Naive thymus-derived CD4-positive, alpha-beta T cell (primary cell): ENCODE results near the gene DAP3. TPM values are rescaled to one million over a fixed set of nuclear protein-coding genes. Genes with fewer than 3 reads are reported as not detected.
"Not testable (repeated sequence)": the region's sequence is repeated elsewhere in the genome, so short reads cannot be mapped to it uniquely, and the experiment has no call there.

Source experiments
- ATAC-seq: fragments of 150-1000 bp; cut with Tn5 transposase; 2 replicates; pipeline ENCODE4 v1.10.0; 2021; ENCODE audit warnings: mild to moderate bottlenecking, moderate library complexity
- CTCF ChIA-PET: fragments of 350-600 bp; sonication (Branson Sonifier 250); formaldehyde crosslinking; loops from one replicate; lab custom pipeline; 2021; ENCODE audit warnings: antibody characterized with exemption; lab: Charles Lee
- POLR2A ChIA-PET: fragments of 350-600 bp; sonication (Branson Sonifier 250); formaldehyde crosslinking; loops from one replicate; lab custom pipeline; 2021; ENCODE audit warnings: antibody characterized with exemption, inconsistent platforms; lab: Charles Lee
- DNase-seq, 9 donors: peaks; one replicate each; pipeline versions ENCODE4 v3.0.0 to v3.0.0-alpha.2; 2020 to 2022; ENCODE audit warnings: mixed read lengths in 1 of 9
- H3K27ac ChIP-seq: one replicate; pipeline ENCODE4 v1.7.0; 2013; ENCODE audit warnings: mild to moderate bottlenecking, low read depth, low read length, moderate library complexity
- H3K27me3 ChIP-seq, 2 donors: one replicate each; pipeline ENCODE4 v1.7.0; 2013; ENCODE audit warnings: low read length in 2 of 2, mild to moderate bottlenecking in 2 of 2, moderate library complexity in 2 of 2; ENCODE audit not compliant: control insufficient read depth in 2 of 2, insufficient read depth in 2 of 2
- H3K36me3 ChIP-seq, 3 experiments: 1 replicate in 2 of 3; 2 replicates in 1 of 3; pipeline ENCODE4 v1.7.0; 2013; ENCODE audit warnings: low read length in 3 of 3, mild to moderate bottlenecking in 3 of 3, moderate library complexity in 1 of 3; ENCODE audit not compliant: insufficient read depth in 3 of 3, control insufficient read depth in 2 of 3
- H3K4me1 ChIP-seq, 2 donors: one replicate each; pipeline ENCODE4 v1.7.0; 2013; ENCODE audit warnings: low read length in 2 of 2, mild to moderate bottlenecking in 2 of 2, moderate library complexity in 1 of 2; ENCODE audit not compliant: control insufficient read depth in 2 of 2, insufficient read depth in 2 of 2
- H3K4me3 ChIP-seq: 2 replicates; pipeline ENCODE4 v1.7.0; 2013; ENCODE audit warnings: mild to moderate bottlenecking, low read length
- H3K9me3 ChIP-seq, 3 experiments: 1 replicate in 2 of 3; 2 replicates in 1 of 3; pipeline ENCODE4 v1.7.0; 2013; ENCODE audit warnings: low read length in 3 of 3; ENCODE audit not compliant: control insufficient read depth in 2 of 3
- H3K27ac Mint-ChIP-seq, 9 donors: one replicate each; pipeline ENCODE4 v1.8.0; 2020 to 2022; ENCODE audit warnings: mixed read lengths in 9 of 9, mild to moderate bottlenecking in 8 of 9, moderate library complexity in 5 of 9, inconsistent platforms in 2 of 9
- H3K27me3 Mint-ChIP-seq, 5 donors: one replicate each; pipeline ENCODE4 v1.8.0; 2021 to 2022; ENCODE audit warnings: mixed read lengths in 5 of 5, mild to moderate bottlenecking in 1 of 5
- H3K36me3 Mint-ChIP-seq, 5 donors: one replicate each; pipeline ENCODE4 v1.8.0; 2020 to 2022; ENCODE audit warnings: mixed read lengths in 5 of 5, mild to moderate bottlenecking in 3 of 5, inconsistent platforms in 1 of 5
- H3K4me1 Mint-ChIP-seq, 7 donors: one replicate each; pipeline ENCODE4 v1.8.0; 2020 to 2022; ENCODE audit warnings: mixed read lengths in 7 of 7, mild to moderate bottlenecking in 3 of 7, inconsistent platforms in 1 of 7
- H3K4me3 Mint-ChIP-seq, 10 donors: one replicate each; pipeline ENCODE4 v1.8.0; 2020 to 2022; ENCODE audit warnings: mild to moderate bottlenecking in 10 of 10, mixed read lengths in 10 of 10, moderate library complexity in 6 of 10, inconsistent platforms in 2 of 10
- H3K9me3 Mint-ChIP-seq, 11 donors: one replicate each; pipeline ENCODE4 v1.8.0; 2020 to 2022; ENCODE audit warnings: mixed read lengths in 11 of 11, mild to moderate bottlenecking in 4 of 11, inconsistent platforms in 1 of 11, moderate library complexity in 1 of 11
- intact Hi-C, 2 donors: fragments of 100-400 bp; cut with micrococcal nuclease; formaldehyde crosslinking; loops; one replicate each; pipeline ENCODE4 v1.15.1; 2023
- polyA plus RNA-seq, 2 donors: library from polyadenylated mRNA; unstranded; fragments of 300-500 nt; fragmentation: Illumina TruSeq; gene quantifications; one replicate each; pipeline ENCODE4 v1.2.3, GENCODE V29; 2021
- total RNA-seq, 6 experiments: library from RNA in 5 of 6; stranded (reverse) in 5 of 6; gene quantifications; 1 replicate in 5 of 6; 2 replicates in 1 of 6; pipeline ENCODE4 v1.2.3 and lab custom pipeline; 2021 to 2026

The DAP3 gene
- total and polyA plus RNA-seq, 7 experiments from 2014 or later, result 111 to 155 (median 135) TPM

- DNase-seq, H3K27me3 ChIP-seq, H3K9me3 ChIP-seq, H3K4me3 Mint-ChIP-seq, intact Hi-C loops, H3K4me3 ChIP-seq, ATAC-seq, H3K27me3 Mint-ChIP-seq, H3K27ac ChIP-seq, H3K4me1 ChIP-seq, H3K9me3 Mint-ChIP-seq: not testable (repeated sequence)
- ChIA-PET POLR2A (interaction anchor here (0.6 kb wide), 1 partner anchor 192 kb away, joined by 5 read pairs; no protein-coding TSS in a partner anchor), CTCF (interaction anchor here (0.7 kb wide), 1 partner anchor 10 kb away, joined by 3 read pairs; no protein-coding TSS in a partner anchor)
- H3K4me1 Mint-ChIP-seq, result peaks cover 15 to 34% (median 31%) of the 10 kb centered on the region in 7 donors
- H3K27ac Mint-ChIP-seq, result peak overlapping the region in 2 of 9 donors; percentile 47 to 55
- peaks cover 0 to 60% (median 27%) of the 10 kb centered on the region in 3 experiments for H3K36me3 ChIP-seq
- H3K36me3 Mint-ChIP-seq, result peaks cover 11 to 44% (median 24%) of the 10 kb centered on the region in 5 donors
Observed at GRCh38 chr1:155678992-155679391, 9.9 kb upstream of the DAP3 start.

GRCh38 chr1:155680531-155680930 is 8.4 kb upstream of the DAP3 start:
- H3K27ac Mint-ChIP-seq, result peak overlapping the region in 6 of 9 donors; percentile 17 to 65 (median 42)
- H3K4me1 Mint-ChIP-seq, result peaks cover 30 to 49% (median 46%) of the 10 kb centered on the region in 7 donors
- CTCF ChIA-PET, result interaction anchor here (0.6 to 1.1 kb wide), 3 partner anchors 10 to 430 kb away, joined by 3 read pairs; no protein-coding TSS in a partner anchor

GRCh38 chr1:155681776-155682175 is 7.1 kb upstream of the DAP3 start:
- H3K27me3 ChIP-seq, result no peaks in the 10 kb centered on the region
- Mint-ChIP-seq H3K27me3 (no peaks in the 10 kb centered on the region), H3K9me3 (no peaks in the 10 kb centered on the region), H3K4me3 (no peak overlapping the region), H3K4me1 (peaks cover 42 to 60% (median 58%) of the 10 kb centered on the region in 7 donors), H3K27ac (peak overlapping the region in 7 of 9 donors; percentile 36 to 67 (median 46)), H3K36me3 (peaks cover 5 to 25% (median 14%) of the 10 kb centered on the region in 5 donors)
- ATAC-seq, result no peak
- H3K27ac ChIP-seq, result no peak overlapping the region
- POLR2A ChIA-PET, result interaction anchor here (0.6 kb wide), 1 partner anchor 42 kb away, joined by 4 read pairs; no protein-coding TSS in a partner anchor
- no peak for DNase-seq
- no peak overlapping the region for H3K4me3 ChIP-seq
- no peaks in the 10 kb centered on the region for H3K9me3 ChIP-seq
- CTCF ChIA-PET, result interaction anchor here (0.6 to 1.2 kb wide), 2 partner anchors 45 to 381 kb away, joined by 3 to 4 read pairs; no protein-coding TSS in a partner anchor
- intact Hi-C loops, result loop anchor here in 1 of 2 donors (10.0 kb wide), 3 partner anchors 47 to 407 kb away; partner anchors contain the start of genes CLK2, HCN3, LAMTOR2 and UBQLN4
- H3K4me1 ChIP-seq, result peaks cover 9 to 25% of the 10 kb centered on the region in 2 donors
- peaks cover 0 to 41% (median 20%) of the 10 kb centered on the region in 3 experiments for H3K36me3 ChIP-seq

More at GRCh38 chr1:155680531-155680930, 8.4 kb upstream of the DAP3 start:
- ATAC-seq (no peak), DNase-seq (no peak)
- H3K27me3 Mint-ChIP-seq, result no peaks in the 10 kb centered on the region
- Histone ChIP-seq H3K9me3 (no peaks in the 10 kb centered on the region), H3K4me3 (no peak overlapping the region), H3K27ac (no peak overlapping the region), H3K27me3 (no peaks in the 10 kb centered on the region), H3K4me1 (peaks cover 6 to 18% of the 10 kb centered on the region in 2 donors), H3K36me3 (peaks cover 0 to 54% (median 27%) of the 10 kb centered on the region in 3 experiments)
- H3K9me3 Mint-ChIP-seq, result no peaks in the 10 kb centered on the region
- POLR2A ChIA-PET, result interaction anchor here (0.7 kb wide), 1 partner anchor 11 kb away, joined by 3 read pairs; no protein-coding TSS in a partner anchor
- no peak overlapping the region for H3K4me3 Mint-ChIP-seq
- intact Hi-C loops, result loop anchor here in 1 of 2 donors (10.0 kb wide), 3 partner anchors 46 to 406 kb away; partner anchors contain the start of genes CLK2, HCN3, LAMTOR2 and UBQLN4
- H3K36me3 Mint-ChIP-seq, result peaks cover 8 to 34% (median 19%) of the 10 kb centered on the region in 5 donors

GRCh38 chr1:155687705-155688323 is 1.1 kb upstream of the DAP3 start:
- H3K27me3 Mint-ChIP-seq, H3K9me3 ChIP-seq, DNase-seq, POLR2A ChIA-PET, CTCF ChIA-PET, H3K27me3 ChIP-seq, H3K9me3 Mint-ChIP-seq: not testable (repeated sequence)
- Histone ChIP-seq H3K4me1 (peaks cover 15 to 30% of the 10 kb centered on the region in 2 donors), H3K36me3 (peaks cover 0 to 20% (median 0%) of the 10 kb centered on the region in 3 experiments), H3K27ac (peak overlapping the region; percentile 91), H3K4me3 (peak overlapping the region; percentile 99)
- H3K4me3 Mint-ChIP-seq, result peak overlapping the region; percentile 93 to 98 (median 96)
- peak overlapping the region; percentile 90 to 98 (median 96) for H3K27ac Mint-ChIP-seq
- intact Hi-C loops, result loop anchor here (1.0 to 10.0 kb wide), 13 partner anchors 41 to 413 kb away; partner anchors contain the start of genes ARHGEF2 (in 1 of the 2), ASH1L (in 1 of the 2), CLK2 (in 1 of the 2) and GON4L (in 1 of the 2)
- H3K4me1 Mint-ChIP-seq, result peaks cover 41 to 79% (median 68%) of the 10 kb centered on the region in 7 donors
- peaks cover 0 to 39% (median 19%) of the 10 kb centered on the region in 5 donors for H3K36me3 Mint-ChIP-seq
- peak; percentile 10 for ATAC-seq

DNA sequence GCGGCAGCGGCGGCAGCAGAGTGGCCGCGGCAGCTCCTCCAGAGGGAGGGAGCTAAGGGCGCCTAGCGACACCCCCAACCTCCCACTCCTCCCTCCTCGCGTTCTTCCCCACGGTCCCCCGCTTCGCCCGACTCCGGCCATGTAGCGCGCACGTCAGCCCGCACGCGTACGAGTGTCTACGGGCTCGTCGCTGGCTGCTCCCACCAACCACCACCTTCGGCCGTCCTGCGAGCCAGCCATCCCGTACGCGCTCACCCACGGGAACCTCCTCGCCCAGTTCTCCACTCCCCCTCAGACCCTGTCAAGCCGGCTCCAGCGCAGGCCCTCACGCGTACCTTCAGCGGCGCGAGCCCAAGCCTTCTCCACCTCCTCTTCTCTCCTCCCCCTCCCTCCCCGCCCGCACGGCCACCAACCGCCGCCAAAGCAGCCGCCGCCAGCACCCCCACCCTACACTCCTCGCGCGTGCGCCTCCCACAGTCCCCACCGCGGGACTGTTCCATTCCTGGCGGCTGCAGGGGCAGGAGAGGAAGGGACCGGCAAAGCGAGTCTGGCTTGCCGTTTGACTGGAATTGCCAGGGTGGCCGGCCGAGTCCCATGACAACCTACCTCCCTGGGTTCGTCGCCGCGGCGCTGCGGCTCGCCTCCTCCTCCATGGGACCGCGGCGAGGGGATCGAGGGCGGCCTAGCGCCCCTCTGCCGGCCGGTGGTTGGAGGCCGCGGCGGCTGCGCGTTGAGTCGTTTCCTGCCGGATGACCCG is 389 bp upstream of the DAP3 start, which contains the start of gene YY1AP1:
YY1AP1 (minus strand) TSS at position 451 of the 757 bp plus-strand sequence. CDS start 8,338 bp downstream, outside the sequence.
- H3K36me3 Mint-ChIP-seq, result peaks cover 0 to 42% (median 20%) of the 10 kb centered on the region in 5 donors
- no peaks in the 10 kb centered on the region for H3K27me3 Mint-ChIP-seq
- H3K9me3 ChIP-seq, result no peaks in the 10 kb centered on the region
- peaks cover 15 to 30% of the 10 kb centered on the region in 2 donors for H3K4me1 ChIP-seq
- H3K27ac ChIP-seq, result peak within 1 kb of the TSS; percentile 91
- H3K4me1 Mint-ChIP-seq, result peaks cover 37 to 81% (median 70%) of the 10 kb centered on the region in 7 donors
- intact Hi-C loops, result loop anchor here (1.0 to 10.0 kb wide), 13 partner anchors 41 to 414 kb away; partner anchors contain the start of genes ARHGEF2 (in 1 of the 2), ASH1L (in 1 of the 2), CLK2 (in 1 of the 2) and GON4L (in 1 of the 2)
- POLR2A ChIA-PET, result no interaction called here
- CTCF ChIA-PET, result no interaction called here
- ATAC-seq (peak; percentile 96), DNase-seq (peak; percentile 87 to 96 (median 92))
- no peaks in the 10 kb centered on the region for H3K27me3 ChIP-seq
- peak within 1 kb of the TSS; percentile 93 to 98 (median 96) for H3K4me3 Mint-ChIP-seq
- H3K4me3 ChIP-seq, result peak within 1 kb of the TSS; percentile 99
- peaks cover 0 to 3% (median 0%) of the 10 kb centered on the region in 11 donors for H3K9me3 Mint-ChIP-seq
- H3K36me3 ChIP-seq, result peaks cover 0 to 20% (median 0%) of the 10 kb centered on the region in 3 experiments
- H3K27ac Mint-ChIP-seq, result peak within 1 kb of the TSS; percentile 90 to 98 (median 96)
